ENCODE data around the gene IL17RA.

IL17RA gene

GRCh38 chr22:17083811-17084441 lies 874 bp upstream of the IL17RA start:
- no peak for DNase-seq

GRCh38 chr22:17085277-17086181 lies 729 bp downstream of the IL17RA start:
- DNase-seq = no peak

GRCh38 chr22:17086296-17086695 lies 1.5 kb downstream of the IL17RA start:
- DNase-seq = no peak

- no peak for DNase-seq
Observed at GRCh38 chr22:17086788-17087497, 2.1 kb downstream of the IL17RA start.

- no peak for DNase-seq
Observed at GRCh38 chr22:17087498-17088131, 2.8 kb downstream of the IL17RA start.

- DNase-seq = no peak
Observed at GRCh38 chr22:17090550-17090949, 5.8 kb downstream of the IL17RA start.

GRCh38 chr22:17091851-17092250 lies 7.1 kb downstream of the IL17RA start:
- DNase-seq = no peak

GRCh38 chr22:17093081-17093480 lies 8.3 kb downstream of the IL17RA start:
- DNase-seq = no peak

- no peak for DNase-seq
Observed at GRCh38 chr22:17095538-17095937, 10.7 kb downstream of the IL17RA start.

GRCh38 chr22:17096071-17096470 lies 11.3 kb downstream of the IL17RA start:
- DNase-seq = no peak

- DNase-seq = no peak
Observed at GRCh38 chr22:17097062-17097461, 12.3 kb downstream of the IL17RA start.

GRCh38 chr22:17097701-17098100 lies 12.9 kb downstream of the IL17RA start:
- DNase-seq = no peak

- DNase-seq = no peak
Observed at GRCh38 chr22:17098379-17098819, 13.6 kb downstream of the IL17RA start.

GRCh38 chr22:17100621-17101020 lies 15.8 kb downstream of the IL17RA start:
- no peak for DNase-seq

- no peak for DNase-seq
Observed at GRCh38 chr22:17101475-17102296, 16.9 kb downstream of the IL17RA start.

GRCh38 chr22:17102297-17102667 lies 17.5 kb downstream of the IL17RA start:
- DNase-seq = no peak

GRCh38 chr22:17103351-17103750 lies 18.6 kb downstream of the IL17RA start:
- no peak for DNase-seq

- DNase-seq = no peak
Observed at GRCh38 chr22:17104336-17104935, 19.6 kb downstream of the IL17RA start.

- DNase-seq = no peak
Observed at GRCh38 chr22:17105143-17106129, 20.6 kb downstream of the IL17RA start.

GRCh38 chr22:17106161-17106784 lies 21.5 kb downstream of the IL17RA start:
- DNase-seq = no peak

All from NCI-H524 treated with DMSO at 0.1 percent for 48 hours (cell line).